Measurements from ENCODE around the gene TRAPPC3.

Gene TRAPPC3

DNA sequence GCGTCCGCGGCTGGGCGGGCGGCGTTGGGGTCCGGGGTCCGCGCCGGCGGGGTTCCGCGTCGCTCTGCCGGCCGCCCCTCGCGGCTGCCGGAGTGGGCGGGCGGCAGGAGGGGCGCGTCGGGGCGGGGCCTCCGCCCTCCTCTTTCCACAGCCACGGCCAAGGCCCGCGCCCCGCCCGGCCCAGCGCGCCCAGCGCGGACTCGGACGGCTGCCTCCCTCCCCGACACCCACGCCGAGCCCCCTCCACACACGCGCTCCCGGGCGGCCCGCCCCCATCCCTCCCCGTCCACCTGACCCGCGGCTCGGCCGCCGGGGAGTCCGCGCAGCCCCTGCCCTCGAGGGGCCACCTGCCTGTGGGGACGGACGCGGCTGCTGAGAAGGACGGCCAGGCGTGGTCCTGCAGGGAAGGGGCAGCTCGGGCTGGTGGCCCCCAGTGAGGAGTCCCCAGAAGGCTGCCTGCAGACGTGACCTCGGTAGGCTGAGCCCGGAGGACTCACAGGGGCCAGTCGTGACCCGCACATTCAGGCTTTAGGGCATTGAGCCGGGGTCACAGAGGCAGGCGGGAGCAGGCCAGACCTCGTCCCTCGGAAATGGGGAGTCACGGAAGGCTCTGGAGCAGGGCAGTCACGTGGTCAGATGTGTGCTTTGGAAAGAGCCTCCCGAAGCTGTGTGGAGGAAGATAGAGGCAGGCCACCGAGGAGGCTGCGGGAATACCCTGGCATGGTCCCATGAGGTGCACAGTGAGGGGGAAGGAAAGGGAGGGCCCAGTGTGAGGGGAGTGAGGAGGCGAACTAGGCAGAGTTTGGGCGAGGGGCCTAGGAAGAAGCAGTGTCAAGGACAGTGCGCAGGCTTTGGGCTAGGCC is 23.9 kb downstream of the TRAPPC3 start, which contains the start of gene COL8A2:
TSS of gene COL8A2 (minus strand) at position 94 of the 863 bp plus-strand sequence. CDS start 24,980 bp downstream, outside the sequence.
- DNase-seq, result no peak

DNA sequence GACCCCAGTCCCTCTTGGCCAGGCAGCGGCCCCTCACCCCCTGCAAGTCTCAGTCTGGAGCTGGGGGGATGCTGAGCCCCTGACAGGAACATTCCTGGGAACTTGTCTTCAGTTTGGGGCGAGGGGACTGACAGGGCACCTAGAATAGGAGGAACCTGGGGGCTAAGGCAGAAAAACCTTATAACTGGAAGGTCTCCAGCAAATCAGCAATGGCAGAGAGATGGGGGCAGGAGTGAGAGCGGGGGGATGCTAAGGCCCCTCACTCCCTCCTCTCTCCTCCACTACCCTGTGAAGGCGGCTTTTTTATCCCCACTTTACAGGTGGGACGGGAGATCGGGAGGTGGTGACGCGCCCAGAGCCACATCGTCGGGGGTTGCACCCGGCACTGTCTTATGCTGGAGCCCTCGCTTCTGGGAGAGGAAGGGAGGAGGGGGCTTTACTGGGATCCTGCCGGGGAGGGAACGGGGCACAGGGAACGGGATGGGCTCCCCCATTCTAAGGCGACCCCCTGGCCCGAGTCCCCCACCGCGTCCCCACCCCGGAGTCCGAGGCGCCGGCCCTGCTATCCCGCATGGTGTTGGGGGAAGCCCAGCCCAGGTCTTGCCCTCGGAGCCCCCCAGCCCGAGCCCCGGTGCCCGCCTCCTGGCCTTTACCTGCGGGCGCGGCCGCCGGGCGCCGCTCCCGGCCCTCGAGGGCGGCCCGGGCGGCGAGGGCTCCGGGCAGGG is 24.7 kb downstream of the TRAPPC3 start:
- no peak for DNase-seq

DNA sequence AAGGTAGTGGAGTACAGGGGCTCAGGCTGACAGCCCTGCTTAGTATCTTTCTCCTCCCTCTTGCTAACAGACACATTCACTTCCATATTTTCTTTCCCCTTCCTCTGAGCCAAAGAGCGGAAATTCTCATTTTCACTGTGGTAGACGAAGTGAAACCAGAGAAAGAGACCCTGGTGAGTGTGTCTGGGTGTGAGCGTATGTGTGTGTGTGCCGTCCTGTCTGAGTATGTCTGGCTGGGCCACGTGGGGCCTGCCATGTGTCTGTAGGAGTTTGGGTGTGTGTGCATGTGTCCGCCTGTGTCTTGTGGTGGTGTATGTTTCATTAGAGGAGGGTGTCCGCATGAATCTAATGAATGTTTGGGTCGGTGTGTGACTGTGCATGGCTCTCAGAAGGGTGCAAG is 25.9 kb downstream of the TRAPPC3 start:
- DNase-seq, result no peak

- no peak for DNase-seq
Observed at GRCh38 chr1:36122062-36123030, 26.9 kb downstream of the TRAPPC3 start.

GRCh38 chr1:36119456-36119855 is 29.8 kb downstream of the TRAPPC3 start:
- no peak for DNase-seq

DNA sequence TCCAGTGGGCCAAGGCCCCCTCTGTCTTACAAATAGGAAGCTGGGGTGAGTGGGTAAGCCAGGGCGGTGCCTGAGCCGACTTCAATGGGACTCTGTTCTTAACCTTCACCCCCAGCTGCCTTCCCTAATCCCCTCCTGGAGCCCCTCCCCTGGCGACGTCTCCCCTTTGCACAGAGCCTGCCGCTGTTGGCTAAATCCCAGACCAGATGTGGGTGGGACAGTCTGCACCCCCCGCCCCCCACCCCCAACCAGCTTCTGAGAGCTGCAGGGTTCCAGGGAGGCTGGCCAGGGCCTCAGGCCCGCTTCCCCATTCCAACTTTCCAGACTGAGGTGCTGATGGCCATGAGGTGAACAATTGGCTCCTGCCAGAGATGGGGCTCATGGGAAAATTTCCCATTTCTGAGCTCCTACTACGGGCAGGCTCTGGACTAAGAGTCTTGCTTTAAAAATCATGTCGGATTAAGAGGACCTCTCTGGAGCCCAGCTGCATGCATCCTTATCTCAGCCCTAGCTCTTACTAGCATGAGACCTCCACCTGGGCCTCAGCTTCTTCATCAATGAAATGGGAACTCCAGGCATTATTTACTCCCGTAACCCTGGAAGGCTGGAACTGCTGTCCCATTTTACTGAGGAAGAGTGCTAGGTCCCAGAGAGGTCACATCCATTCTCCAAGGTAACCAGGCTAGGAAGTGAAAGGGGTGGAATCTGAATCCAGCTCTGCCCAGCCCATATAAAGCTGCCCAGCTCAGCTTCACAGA is 30.7 kb downstream of the TRAPPC3 start:
- DNase-seq, result no peak

DNA sequence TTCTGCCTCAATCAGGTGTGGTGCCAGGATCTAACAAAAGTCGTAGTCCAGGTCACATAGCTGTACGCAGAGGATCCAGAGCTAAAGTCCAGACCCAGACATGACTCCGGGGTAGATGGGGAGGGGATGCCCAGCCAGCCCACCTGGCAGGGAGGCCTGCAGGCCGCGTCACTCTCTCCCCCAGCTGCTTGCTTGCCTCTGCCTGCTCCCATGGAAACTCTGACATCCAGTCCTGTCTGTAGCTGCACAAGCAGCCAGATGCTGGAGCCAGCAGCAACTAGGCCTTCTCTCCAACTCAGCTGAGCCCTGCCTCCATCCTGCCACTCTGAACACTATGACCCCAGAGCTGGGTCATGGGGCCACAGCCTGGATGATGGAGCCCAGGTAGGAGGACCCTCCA is 32.4 kb downstream of the TRAPPC3 start:
- DNase-seq, result no peak

DNA sequence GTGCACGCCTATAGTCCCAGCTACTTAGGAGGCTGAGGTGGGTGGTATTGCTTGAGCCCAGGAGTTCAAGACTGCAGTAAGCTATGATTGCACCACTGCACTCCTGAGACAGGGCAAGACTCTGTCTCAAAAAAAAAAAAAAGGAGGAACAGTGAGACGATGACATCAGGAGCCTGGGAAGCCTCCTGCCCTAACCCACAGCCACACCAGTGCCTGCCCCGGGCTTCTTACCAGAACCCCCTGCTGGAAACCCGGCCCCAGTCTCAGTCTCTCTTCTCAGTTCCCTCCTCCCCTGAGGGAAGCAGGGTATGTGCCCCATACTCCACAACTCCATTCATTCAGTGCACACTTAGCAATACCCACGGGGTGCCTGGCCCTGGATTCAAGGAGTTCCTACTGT is 33.4 kb downstream of the TRAPPC3 start:
- DNase-seq, result no peak

DNA sequence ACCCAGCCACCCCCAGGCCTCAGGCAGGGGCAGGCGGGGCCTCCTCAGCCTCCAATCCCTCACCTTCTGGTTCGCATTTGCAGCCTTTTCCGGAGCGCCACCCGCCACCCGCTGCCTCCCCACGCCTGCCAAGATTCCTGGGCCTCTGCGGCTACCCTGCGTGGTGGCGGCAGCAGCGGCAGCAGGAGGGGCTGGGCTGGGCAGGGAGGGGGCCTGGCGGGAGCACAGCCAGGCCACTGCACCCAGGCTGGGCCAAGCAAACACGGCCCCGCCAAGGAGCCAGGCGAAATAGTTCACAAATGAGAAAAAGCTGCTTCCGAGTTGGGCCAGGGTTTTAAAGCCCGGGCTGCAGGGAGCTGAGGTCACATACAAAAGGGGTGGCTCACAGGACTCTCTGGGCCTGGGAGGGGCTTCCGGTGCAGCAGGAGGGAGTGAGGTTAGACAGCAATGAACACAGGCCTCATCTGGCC is 34.1 kb downstream of the TRAPPC3 start:
- DNase-seq, result no peak

- DNase-seq, result no peak
Observed at GRCh38 chr1:36114371-36114770, 34.9 kb downstream of the TRAPPC3 start.

- DNase-seq, result no peak
Observed at GRCh38 chr1:36112823-36113222, 36.5 kb downstream of the TRAPPC3 start.

DNA sequence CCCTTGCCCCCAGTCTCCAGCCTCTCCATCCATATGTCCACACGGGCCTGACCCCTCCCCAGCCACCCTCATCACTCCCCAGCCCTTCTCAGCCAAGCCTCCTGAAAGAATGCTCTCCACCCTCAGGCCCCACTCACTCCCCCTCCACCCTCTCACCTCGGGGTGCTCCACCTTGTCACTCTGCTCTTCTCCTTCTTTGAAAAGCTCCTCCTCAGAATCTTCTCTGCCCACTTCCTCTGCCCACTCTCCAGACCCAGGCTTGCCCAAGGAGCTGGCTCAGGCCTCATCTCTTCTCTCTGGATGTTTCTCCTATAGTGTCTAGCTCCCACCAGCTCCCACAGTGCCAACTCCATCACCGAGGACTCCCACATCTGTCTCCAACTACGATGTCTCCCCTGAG is 38.1 kb downstream of the TRAPPC3 start:
- DNase-seq, result no peak

- no peak for DNase-seq
Observed at GRCh38 chr1:36109041-36109679, 40.1 kb downstream of the TRAPPC3 start.

DNA sequence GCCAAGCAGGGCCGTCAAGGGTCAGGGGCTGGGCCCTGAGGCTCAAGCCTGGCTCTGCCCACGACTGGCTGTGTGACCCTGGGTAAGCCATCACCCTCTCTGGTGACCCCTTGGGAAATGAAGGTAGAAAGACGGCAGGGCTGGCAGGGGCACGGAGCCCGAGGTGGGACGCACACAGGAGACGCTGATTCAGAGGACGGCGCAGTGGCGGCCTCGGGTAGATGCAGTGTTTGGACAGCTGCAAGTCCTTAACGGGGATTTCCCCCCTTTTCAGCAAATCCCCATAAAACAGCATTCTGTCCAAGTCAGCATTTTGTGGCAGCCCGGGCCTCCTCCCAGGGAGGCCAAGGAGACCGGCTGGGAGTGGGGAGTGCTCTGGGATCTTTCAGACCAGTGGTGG is 41.0 kb downstream of the TRAPPC3 start:
- no peak for DNase-seq

DNA sequence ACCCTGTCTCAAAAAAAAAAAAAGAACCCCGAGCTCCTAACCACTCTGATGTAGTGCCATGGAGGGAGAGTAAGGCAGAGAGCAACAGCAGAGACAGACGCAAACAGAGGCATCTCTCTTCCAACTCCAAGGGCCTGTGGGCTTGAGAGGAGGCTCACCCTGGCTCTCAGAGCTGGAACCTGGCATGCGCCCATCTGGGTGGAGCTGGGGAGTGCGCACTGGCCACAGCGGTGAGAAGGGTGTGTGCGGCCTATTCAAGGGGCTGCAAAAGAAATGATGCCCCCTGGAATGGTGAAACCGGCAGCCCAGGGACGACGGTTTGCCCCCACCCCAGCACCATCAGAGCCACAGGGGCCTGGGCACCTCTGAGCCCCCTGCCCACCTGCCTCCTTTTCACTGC is 41.9 kb downstream of the TRAPPC3 start:
- DNase-seq, result no peak

DNA sequence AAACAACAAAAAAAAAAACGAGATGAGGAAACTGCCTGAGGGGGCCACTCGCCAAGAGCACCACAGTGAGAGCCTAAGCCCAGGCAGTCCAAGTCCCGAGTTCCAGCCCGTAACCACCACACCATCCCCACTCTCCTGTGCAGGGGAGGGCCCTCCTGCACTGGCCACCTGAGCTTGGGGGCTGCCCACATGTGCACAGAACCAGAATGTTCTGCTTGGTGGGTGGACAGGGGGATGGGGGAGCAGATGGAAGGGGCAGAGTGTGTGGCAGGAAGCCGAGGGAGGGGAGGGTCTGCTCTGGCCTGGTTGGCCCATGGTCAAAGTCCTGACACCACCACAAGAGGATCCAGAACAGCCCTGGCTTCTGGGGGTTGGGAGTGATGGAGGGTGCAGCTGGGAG is 43.0 kb downstream of the TRAPPC3 start:
- DNase-seq, result no peak

- no peak for DNase-seq
Observed at GRCh38 chr1:36101546-36101945, 47.7 kb downstream of the TRAPPC3 start.

DNA sequence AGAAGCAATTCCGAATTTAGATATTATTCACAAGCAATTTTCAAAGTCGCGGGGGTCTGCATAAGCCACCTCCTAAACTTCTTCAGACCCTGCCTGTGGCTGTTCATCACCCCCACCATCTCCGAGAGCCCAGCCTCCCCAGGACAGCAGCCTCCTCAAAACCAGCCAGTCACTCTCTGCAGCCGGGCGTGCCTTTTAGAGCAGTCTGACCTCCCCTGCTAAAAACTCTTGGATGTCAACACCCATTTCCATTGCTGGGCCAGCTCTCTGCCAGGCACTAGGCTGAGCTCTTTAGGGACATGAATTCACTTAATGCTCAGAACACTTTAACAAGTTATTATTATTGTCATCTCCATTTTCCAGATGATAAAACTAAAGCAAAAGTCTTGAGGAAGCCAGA is 48.9 kb downstream of the TRAPPC3 start:
- no peak for DNase-seq

- peak; percentile 65 for DNase-seq
Observed at GRCh38 chr1:36099681-36100341, 49.5 kb downstream of the TRAPPC3 start.

DNA sequence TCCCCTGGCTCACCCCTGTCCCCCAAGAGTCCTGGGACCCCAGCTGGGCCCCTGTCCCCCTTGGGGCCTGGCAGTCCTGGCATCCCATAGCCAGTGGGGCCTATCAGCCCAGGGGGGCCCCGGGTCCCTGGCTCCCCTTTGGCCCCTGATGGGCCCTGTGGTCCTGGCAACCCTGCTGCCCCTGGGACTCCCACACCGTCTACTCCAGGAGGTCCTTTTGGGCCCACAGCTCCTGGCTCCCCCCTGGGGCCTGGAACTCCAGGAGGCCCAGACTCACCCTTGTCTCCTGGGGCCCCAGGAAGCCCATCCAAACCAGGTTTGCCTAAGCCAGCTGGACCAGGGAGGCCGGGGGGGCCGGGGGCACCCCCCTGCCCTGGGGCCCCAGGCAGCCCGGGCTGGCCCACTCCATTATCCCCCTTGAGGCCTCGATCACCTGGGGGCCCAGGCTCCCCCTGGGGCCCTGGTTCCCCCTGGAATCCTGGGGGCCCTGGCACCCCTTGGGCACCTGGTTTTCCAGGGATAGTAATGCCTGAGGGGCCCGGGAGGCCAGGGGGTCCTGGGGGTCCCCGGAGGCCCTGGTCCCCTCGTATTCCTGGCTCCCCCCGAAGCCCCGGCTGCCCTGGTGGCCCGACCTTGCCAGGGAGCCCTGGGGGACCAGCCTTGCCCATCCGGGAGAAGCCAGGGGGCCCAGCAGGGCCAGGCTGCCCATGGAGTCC is 50.5 kb downstream of the TRAPPC3 start:
- no peak for DNase-seq

Measured in activated CD4-positive, alpha-beta T cell treated with anti-CD3 and anti-CD28 coated beads for 1 hour (primary cell).